Upper lobe of left lung (tissue), 4 donors: ENCODE results near the gene ADGRG3.

Source experiments
- CTCF ChIP-seq, 6 experiments: fragments of 450-650 bp in 4 of 6; fragments of 200-600 bp in 2 of 6; sonication (generic) in 2 of 6; IDR thresholded peaks; one replicate each; pipeline ENCODE4 v1.5.1; 2016 to 2019; ENCODE audit warnings: antibody characterized with exemption in 6 of 6
- POLR2A ChIP-seq, 4 donors: fragments of 450-650 bp; IDR thresholded peaks; one replicate each; pipeline ENCODE4 v1.5.1; 2016 to 2017; ENCODE audit warnings: antibody characterized with exemption in 4 of 4, mild to moderate bottlenecking in 2 of 4
- POLR2AphosphoS5 ChIP-seq, 2 donors: sonication (generic); formaldehyde crosslinking; IDR thresholded peaks; one replicate each; pipeline ENCODE4 v1.5.1; 2017; ENCODE audit warnings: antibody characterized with exemption in 2 of 2

GRCh38 chr16:57706717-57707116, 38.6 kb downstream of the ADGRG3 start:
- TF ChIP-seq POLR2A (IDR thresholded peaks at IDR 0.05) (no peak), POLR2AphosphoS5 (IDR thresholded peaks at IDR 0.05) (no peak), CTCF (IDR thresholded peaks at IDR 0.05) (no peak)
